Measurements from ENCODE around the gene PDK4. TPM values are rescaled to one million over a fixed set of nuclear protein-coding genes. Genes with fewer than 3 reads are reported as not detected.

Gene PDK4
- total RNA-seq, 1 donor from 2014 or later, result 0.53 TPM

DNA sequence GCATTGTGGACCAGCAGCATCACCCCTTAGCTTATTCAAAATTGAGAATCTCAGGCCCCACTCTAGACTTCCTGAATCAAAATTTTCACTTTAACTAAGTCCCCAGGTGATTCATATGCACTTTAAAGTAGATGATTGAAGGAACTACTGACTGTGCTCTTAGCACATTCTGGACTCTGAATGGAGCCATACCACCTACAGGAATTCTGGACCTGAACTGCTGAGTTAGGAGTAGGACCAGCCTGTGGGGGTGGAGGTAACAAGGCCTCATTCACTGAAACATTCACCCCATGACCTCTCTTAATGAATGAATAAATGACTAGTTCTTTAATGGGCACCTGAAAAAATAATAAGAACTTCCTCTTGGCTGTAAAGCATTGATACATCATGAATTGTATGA is 7.3 kb downstream of the PDK4 start:
- H3K9me3 Mint-ChIP-seq, result no peaks in the 10 kb centered on the region
- POLR2A ChIA-PET, result interaction anchor here (0.5 kb wide), 1 partner anchor 704 kb away, joined by 11 read pairs; no protein-coding TSS in a partner anchor
- DNase-seq (no peak), ATAC-seq (ENCODE audit: low read depth) (no peak)
- no peaks in the 10 kb centered on the region for H3K27me3 Mint-ChIP-seq
- no peak overlapping the region for H3K4me3 Mint-ChIP-seq
- peaks cover 14% of the 10 kb centered on the region for H3K4me1 Mint-ChIP-seq
- H3K36me3 Mint-ChIP-seq (ENCODE audit: low read depth), result peaks cover 27% of the 10 kb centered on the region
- intact Hi-C loops (cut with micrococcal nuclease), result no loop called here
- no peak overlapping the region for H3K27ac Mint-ChIP-seq
- TF ChIP-seq, protein P1, sequence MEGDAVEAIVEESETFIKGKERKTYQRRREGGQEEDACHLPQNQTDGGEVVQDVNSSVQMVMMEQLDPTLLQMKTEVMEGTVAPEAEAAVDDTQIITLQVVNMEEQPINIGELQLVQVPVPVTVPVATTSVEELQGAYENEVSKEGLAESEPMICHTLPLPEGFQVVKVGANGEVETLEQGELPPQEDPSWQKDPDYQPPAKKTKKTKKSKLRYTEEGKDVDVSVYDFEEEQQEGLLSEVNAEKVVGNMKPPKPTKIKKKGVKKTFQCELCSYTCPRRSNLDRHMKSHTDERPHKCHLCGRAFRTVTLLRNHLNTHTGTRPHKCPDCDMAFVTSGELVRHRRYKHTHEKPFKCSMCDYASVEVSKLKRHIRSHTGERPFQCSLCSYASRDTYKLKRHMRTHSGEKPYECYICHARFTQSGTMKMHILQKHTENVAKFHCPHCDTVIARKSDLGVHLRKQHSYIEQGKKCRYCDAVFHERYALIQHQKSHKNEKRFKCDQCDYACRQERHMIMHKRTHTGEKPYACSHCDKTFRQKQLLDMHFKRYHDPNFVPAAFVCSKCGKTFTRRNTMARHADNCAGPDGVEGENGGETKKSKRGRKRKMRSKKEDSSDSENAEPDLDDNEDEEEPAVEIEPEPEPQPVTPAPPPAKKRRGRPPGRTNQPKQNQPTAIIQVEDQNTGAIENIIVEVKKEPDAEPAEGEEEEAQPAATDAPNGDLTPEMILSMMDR (IDR thresholded peaks at IDR 0.05), result no peak
- CTCF ChIA-PET, result no interaction called here

DNA sequence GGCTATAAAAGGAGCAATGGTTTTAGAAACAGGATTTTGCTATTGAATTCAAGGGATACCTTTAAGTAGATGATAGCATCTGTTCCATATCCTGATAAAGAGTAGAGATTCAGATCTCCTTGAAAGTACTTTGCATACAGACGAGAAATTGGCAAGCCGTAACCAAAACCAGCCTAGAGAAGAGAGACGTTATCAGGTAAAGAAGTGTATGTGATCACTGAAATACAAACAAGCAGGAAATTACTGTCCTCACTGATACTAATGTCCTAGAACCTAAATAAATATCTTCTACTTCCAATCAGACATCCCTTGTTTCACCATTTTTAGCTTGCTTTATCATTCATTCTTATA is 9.4 kb downstream of the PDK4 start:
- H3K36me3 Mint-ChIP-seq (ENCODE audit: low read depth), result peaks cover 27% of the 10 kb centered on the region
- intact Hi-C loops (cut with micrococcal nuclease), result no loop called here
- TF ChIP-seq, protein P1 (IDR thresholded peaks at IDR 0.05), result no peak
- no peak overlapping the region for H3K4me3 Mint-ChIP-seq
- CTCF ChIA-PET, result no interaction called here
- ATAC-seq (ENCODE audit: low read depth) (no peak), DNase-seq (no peak)
- peaks cover 14% of the 10 kb centered on the region for H3K4me1 Mint-ChIP-seq
- H3K9me3 Mint-ChIP-seq, result no peaks in the 10 kb centered on the region
- no peaks in the 10 kb centered on the region for H3K27me3 Mint-ChIP-seq
- no peak overlapping the region for H3K27ac Mint-ChIP-seq
- POLR2A ChIA-PET, result no interaction called here

DNA sequence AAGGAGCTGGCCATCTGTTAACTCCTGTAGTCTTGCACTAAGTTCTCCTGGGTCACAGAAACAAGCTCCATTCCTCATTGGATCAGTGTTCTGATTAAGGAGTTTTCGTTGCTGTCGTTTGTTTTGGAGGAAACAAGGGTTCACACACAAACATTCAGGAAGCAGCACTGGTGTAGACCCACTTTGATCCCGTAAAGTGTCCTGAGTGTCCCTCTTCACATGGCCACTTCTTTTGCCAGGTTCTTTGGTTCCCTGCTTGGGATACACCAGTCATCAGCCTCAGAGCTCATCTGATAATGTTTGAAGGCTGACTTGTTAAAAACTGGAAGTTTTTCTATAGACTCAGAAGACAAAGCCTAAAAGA is 10.9 kb downstream of the PDK4 start:
- CTCF ChIA-PET, result no interaction called here

DNA sequence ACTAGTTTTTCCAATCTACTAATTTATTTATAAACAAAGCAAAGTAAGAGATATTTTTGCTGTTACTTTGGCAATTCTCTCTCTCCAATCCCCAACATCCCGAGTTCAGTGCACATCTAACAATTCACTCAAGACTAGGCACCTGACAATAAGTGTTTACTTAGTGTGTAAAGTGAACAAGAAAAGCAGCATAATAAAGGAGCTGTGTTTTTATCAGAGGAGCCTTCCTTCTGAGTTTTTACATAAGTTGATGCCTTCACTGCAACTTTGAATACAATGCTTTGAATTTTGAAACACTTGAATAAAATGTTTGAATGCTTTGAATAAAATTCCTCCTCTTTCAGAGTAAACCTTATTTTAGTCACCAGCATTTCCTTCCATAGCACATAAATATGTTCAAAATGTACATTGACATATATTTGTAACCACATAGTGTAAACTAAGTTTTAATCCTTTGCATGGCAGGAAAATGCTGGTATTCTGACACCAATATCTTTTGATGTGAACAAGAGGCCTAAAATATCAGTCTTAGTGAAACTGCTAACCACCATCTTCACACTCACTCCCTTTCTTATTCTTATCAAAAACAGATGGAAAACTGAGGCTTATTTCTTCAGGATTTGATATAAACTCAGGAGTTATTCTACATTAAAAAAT is 11.4 kb downstream of the PDK4 start:
- ChIA-PET POLR2A (no interaction called here), CTCF (no interaction called here)
- ATAC-seq (ENCODE audit: low read depth) (no peak), DNase-seq (no peak)
- H3K27ac Mint-ChIP-seq, result no peak overlapping the region
- TF ChIP-seq, protein P1 (IDR thresholded peaks at IDR 0.05), result no peak
- H3K4me1 Mint-ChIP-seq, result peaks cover 7% of the 10 kb centered on the region
- no peaks in the 10 kb centered on the region for H3K9me3 Mint-ChIP-seq
- no peaks in the 10 kb centered on the region for H3K27me3 Mint-ChIP-seq
- intact Hi-C loops (cut with micrococcal nuclease), result no loop called here
- peaks cover 22% of the 10 kb centered on the region for H3K36me3 Mint-ChIP-seq (ENCODE audit: low read depth)
- H3K4me3 Mint-ChIP-seq, result no peak overlapping the region

More for the DNA sequence above, 10.9 kb downstream of the PDK4 start:
- Mint-ChIP-seq H3K36me3 (ENCODE audit: low read depth) (peaks cover 24% of the 10 kb centered on the region), H3K4me1 (peaks cover 7% of the 10 kb centered on the region), H3K9me3 (no peaks in the 10 kb centered on the region), H3K27ac (no peak overlapping the region), H3K4me3 (no peak overlapping the region), H3K27me3 (no peaks in the 10 kb centered on the region)
- DNase-seq (no peak), ATAC-seq (ENCODE audit: low read depth) (no peak)
- TF ChIP-seq, protein P1 (IDR thresholded peaks at IDR 0.05), result no peak
- POLR2A ChIA-PET, result no interaction called here
- intact Hi-C loops (cut with micrococcal nuclease), result no loop called here

DNA sequence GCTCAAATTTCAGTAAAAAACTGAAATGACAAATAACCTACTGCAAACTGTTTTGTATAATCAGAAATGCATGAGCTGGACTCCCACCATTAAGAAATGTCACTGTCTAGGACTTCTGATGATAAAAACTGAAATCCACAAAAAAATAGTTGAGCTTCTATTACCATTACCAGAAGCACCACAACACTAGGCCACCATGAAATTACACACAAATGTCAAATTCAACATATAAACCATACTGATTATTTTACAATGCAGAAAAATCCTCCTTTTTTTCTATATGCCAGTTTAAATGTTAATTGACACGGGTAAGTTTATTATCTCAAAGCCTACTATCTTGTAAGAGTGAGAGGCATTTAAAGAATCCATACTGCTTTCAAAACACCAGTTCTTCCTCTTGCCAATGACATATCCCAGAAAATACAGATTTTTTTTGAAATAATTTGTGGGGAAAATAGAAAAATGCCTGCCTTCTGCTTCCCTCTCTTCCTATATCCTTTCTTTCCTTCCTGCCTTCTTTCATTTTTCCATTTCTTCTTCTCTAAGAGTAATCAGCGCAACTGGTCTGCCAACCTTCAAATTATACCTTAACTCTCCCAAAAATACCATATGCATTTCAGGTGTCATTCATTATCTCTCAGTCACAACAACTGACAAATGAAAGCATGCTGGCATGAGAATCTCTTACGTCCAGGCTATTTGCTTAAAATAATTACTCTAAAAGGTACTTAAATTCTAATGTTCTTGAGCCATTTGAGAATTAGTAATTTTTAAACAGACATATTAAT is 12.3 kb downstream of the PDK4 start:
- Mint-ChIP-seq H3K27me3 (peaks cover 4% of the 10 kb centered on the region), H3K27ac (no peak overlapping the region), H3K4me1 (peaks cover 3% of the 10 kb centered on the region), H3K4me3 (no peak overlapping the region), H3K36me3 (ENCODE audit: low read depth) (peaks cover 19% of the 10 kb centered on the region), H3K9me3 (no peaks in the 10 kb centered on the region)
- CTCF ChIA-PET, result no interaction called here
- TF ChIP-seq, protein P1 (IDR thresholded peaks at IDR 0.05), result no peak
- intact Hi-C loops (cut with micrococcal nuclease), result no loop called here
- POLR2A ChIA-PET, result no interaction called here
- ATAC-seq (ENCODE audit: low read depth) (no peak), DNase-seq (no peak)

All from activated B cell treated with CpG ODN at 0.5 μM for 24 hours (primary cell).